Stimulated activated CD8-positive, alpha-beta memory T cell treated with anti-CD3 and anti-CD28 coated beads, Interleukin-15, amount 100 ng/mL, for 48 hours (primary cell): ENCODE data around the gene DAAM1.

Experiments
- DNase-seq, 2 donors: peaks; one replicate each; pipeline ENCODE4 v3.0.0-alpha.2; 2020; ENCODE audit warnings: low read depth in 2 of 2

Gene DAAM1

DNA sequence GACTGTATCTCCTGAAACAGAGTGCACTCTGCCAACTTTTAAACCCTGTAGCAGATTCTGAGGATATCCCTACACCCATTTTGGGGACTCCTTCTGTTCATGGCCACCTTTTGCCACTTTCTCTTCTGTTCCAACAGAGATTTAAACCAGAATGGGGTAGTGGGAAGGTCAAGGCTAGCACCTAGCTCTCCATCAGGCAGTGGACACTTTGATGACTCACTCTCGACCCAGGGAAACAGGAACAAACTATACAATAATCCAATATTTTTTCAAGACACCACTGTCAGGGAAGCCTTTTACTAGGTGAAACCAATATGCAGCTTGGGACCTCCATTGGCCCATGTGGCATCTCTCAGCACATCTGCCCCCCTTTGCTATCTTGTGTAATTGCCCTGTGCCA lies 103.6 kb downstream of the DAAM1 start:
- DNase-seq, result no peak

DNA sequence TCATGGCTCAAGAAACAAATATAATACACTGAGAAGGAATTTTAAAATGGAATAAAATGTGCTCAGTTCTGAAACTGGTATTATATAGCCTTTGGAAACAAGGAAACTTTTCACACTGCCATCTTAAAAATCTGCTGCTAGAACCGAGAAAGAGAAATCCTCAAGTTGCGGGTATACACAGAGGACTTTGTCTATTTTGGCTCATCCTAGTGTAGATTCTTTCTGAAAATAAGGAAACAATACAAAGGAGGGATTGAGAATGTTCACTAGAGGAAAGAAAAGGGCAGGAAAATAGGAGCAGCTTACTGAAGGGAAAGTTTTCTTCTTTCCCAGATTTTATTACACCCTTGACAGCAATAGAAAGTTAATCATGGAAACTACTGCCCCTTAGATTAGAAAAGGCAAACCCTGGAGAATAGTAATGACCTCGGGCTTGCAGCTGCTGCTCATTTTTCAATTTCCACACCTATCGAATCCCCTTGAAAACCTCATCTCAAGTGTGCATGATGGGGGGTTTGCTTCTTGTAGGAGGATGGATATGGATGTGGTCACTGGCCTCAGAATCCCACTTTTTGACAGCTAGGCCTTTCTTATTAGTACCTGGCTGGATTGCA lies 104.6 kb downstream of the DAAM1 start:
- DNase-seq, result no peak

DNA sequence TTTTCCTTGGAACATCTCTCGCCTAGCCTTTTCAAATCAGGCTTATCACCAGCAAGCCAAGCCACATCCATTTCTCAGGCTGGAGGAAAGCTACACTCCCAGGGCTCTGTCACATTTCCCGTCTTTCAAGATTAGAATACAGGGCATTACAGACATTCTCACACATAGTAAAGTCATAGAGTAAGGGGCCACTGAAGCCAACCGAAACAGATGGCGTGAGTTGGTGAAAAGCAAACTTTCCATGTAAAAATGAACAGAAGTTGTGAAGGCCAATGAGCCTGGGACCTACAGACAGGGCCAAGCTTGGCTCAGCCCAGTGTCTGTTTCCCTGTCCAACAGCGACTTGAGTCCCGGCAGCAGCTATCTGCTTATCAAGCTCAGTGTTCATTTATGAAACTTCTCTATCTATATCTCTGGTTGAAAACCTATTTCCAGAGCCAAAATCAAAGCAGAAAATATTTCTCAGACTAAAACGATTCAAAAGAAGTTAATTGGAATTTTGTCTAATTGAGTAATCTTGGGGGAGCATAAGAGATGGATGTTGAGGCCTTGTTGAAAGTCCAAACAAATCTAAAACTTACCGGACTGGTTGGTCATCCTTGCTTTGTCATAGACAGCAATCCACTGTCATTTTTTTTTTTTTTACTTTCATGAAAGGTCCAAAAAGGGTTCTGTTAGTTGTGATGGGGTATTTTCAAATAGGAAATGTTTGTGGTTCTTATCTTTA lies 105.6 kb downstream of the DAAM1 start:
- DNase-seq, result no peak

DNA sequence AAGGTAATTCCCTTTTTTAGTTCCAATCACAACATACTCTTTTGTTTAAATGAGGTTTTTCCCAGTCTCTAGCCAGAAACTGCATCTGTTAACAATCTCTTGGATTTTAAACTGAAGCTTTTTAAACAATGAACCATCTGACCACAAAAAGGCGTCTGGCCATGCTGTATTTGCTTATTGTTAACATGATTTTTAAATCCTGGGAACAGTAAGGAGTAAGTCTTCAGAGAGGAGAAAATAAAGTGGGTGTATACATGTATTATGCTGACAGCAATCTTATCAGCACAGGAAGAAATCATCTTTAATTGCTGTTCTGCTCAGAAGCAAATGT lies 106.2 kb downstream of the DAAM1 start:
- no peak for DNase-seq

DNA sequence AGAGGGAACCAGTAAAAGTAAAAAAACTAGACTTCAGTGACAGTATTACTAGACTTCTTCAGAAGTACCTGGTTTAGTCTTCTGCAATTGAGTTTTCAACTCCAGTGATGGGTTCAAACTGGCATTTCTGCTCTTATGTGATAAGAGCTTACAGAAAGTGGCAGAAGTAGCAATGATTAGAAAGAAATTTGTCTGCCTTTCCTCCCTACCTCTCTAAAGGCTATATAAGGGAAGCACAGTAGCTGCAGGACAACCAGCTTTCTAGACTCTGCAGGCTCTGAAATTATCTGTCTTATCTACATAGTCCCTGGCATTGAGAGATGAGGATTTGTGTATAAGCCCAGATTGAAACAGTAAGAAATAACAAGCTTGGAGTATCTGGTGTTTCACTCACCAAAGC lies 107.5 kb downstream of the DAAM1 start:
- no peak for DNase-seq

DNA sequence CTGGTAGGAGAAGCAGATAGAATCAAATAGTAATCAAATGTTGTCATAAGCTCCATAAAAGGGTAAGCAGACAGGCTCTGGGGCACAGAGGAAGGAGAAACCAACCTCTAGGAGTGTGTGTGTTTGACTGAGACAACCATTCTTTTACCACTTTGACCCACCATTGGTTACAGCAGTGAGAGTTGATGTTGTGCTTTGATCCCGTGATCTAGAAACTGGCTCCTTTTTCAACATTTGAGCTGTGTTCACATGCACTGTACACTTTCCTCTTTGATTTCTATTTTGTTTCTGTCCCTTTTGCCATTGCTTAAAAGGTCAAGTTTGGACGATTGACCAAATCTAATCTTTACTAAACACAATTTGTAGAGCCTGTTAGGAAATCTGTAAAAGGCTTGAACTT lies 108.0 kb downstream of the DAAM1 start:
- no peak for DNase-seq

DNA sequence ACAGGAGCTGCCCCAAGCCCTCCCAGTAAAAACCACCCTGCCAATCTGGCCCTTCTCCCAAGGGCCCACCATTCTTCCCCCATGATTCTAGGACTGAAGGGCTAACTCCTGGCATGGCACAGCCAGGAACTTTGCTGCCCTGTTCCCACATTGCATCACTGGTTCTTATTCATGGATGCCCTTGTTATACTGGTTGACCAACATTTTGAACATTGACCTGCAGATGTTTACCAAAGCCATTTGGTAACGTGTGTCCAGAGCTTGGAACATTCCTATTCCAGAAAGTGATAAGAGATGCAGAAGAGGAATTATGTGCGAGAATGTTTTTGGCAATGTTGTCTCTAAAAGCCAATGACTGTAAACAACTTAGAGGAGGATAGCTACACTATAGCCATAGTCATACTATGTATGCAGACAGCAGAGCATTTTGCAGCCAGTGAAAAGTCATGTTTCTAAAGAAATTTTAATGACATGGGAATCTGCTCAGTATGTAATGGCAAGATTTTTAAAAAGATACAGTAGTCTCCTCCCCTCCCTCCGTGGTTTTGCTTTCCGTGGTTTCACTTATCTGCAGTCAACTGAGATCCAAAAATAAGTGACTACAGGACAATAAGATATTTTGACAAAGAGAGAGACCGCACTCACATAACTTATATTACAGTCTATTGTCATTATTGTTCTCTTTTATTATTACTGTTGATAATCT lies 108.8 kb downstream of the DAAM1 start:
- no peak for DNase-seq

DNA sequence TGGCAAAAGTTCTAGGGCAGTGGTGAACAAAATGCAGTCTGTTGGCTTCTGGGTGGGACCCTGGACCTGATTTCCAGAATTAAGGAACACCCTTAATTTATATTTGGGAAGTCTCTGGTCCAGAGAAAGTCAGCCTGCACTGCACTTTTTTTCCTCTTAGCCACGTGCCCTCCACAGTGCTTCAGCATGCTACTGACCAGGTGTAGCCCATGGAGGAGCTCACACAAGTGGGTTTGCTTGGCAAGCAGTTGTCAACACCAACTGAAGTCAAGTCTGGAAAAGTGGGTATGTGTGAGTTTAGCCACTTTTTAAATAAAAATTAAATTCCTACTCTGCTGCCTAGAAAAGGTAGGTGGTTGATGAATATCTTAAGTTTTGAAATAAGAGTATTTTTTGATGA lies 111.3 kb downstream of the DAAM1 start:
- no peak for DNase-seq

DNA sequence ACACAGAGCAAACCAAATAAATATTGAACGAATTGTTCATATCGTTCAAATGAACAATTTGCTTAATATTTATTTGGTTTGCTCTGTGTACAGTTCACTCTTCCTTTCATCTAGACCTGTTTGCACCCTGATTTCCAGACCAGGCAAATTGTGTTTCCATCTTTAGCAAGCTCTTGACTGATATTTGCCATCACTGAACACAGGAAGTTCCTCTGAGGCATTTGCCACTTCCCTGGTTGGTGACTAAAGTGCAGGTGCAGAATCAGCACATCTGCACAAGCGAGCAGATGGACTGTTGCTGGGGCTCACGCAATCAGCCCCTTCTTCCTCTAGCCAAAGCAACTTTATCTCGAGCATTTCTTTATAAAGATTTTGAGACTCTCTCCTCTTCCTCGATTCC lies 112.9 kb downstream of the DAAM1 start:
- DNase-seq, result no peak

DNA sequence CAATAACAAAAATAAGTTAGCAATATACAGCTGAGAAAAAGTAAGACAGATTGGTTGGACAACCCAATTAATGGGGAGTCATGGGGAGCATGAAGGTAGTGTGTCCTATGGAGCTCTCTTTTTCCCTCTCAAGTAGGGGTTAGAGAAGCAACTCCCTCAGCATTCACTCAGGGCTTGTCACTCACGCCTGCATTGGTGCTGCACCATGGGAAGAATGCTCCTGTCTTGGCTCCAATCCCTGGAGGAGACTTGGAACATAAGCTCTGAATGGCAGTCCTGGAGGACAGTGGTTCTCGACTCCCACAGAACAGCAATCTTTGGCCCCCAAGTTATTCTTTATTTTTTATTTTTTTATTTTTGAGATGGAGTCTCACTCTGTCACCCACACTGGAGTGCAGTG lies 113.8 kb downstream of the DAAM1 start:
- DNase-seq, result no peak

DNA sequence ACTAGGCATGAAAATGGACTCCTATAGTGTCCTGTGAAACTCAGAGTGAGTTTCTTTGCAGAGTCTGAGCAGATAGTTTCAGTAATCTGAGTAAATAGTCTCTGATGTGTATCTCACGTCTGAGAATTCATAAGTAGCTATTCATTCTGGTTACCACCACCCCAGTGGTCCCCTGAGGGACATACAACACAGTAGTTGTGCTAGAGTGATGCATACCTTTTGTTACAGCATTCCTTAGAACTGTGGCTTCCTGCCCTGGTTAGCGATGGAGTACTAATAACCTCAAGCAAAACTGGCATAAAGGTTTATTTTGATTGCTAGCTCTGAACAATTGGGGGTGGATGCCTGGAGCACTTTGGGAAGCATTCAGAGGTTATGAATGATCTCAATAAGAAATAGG lies 114.7 kb downstream of the DAAM1 start:
- no peak for DNase-seq

DNA sequence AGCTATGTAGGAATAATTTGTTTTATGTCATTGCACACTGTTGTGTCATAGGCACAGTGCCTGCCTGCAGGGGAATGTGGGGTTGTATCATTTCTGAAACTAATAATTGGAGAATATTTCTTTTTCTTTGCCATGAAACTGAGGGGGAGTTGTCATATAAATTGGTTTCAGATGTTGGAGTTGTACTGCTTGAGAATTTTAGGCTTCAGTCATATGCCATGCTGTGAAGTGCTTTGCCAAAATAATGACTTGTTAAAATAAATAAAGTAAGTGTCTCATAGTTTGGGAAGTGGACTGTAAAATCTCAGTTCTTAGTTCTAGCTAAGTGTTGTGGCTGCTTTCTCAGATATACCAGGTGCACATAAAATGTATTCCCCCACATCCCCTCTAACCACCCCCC lies 116.8 kb downstream of the DAAM1 start:
- no peak for DNase-seq

DNA sequence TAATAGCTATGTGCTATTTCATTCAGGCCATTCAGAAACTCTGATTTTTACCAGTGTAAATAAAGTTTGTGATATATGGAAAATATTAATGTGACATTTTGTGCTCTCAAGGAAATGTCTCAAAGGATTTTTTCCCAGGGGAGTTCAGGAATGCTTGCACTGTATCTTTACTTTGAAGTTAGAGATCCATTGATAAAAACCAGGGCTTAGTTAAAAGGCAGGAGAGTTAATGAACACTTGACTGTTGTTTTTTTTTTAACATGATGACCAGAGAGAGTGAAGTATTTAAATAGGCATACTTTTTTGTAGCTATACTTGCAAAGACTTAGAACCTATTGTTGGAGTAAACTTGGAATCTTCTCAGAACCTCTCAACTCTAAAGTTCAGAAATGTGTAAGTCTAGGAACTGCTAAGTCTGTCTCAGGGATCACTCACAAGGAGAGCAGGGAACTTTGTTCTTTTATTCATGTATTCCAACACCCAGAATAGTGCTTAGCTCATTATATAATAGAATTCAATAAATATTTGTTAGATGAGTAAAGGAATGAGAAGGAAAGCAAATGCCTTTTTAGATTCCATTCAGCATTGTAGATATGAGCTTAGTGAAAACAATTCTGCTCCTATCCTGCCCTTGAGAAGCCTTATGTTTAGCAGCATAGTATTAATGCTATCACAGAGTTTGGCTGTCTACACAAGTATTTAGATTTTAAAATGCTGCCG lies 117.5 kb downstream of the DAAM1 start:
- DNase-seq, result no peak

DNA sequence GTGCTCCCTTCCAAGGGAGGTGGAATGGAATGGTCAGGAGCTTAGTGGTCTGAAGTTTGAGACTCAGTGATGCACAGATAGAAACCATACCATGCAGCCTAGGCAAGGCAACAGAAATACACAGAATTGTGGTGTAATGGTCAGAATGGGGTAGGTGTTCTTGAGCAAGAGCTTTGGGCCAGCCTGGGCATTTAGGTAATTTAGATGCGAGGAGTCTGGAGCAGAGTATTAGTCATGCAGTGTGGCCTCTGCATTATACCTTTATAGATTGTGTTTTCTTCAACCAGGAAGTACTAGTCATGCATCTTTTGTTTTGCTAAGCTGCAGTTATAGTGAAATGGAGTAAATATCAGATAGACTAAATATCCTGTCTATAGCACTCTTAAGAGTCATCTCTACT lies 118.3 kb downstream of the DAAM1 start:
- no peak for DNase-seq

DNA sequence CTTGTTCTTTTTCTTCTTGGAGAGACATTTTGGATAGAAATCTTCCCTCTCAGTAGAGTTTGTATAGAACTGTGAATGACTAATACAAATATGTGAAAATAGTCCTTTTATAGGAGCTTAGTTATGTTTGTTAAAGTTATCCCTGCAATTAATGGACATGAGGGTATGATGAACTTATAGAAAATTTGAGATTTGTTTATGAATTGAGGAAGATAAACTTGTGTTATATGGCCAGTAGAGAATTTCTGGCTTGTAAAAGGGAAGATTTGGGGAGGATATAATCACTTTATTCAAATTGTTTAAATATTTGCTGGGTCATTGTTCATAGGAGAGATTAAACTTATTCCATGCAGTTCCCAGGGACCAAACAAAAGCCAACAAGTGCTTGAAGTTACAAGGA lies 119.6 kb downstream of the DAAM1 start:
- DNase-seq, result no peak

DNA sequence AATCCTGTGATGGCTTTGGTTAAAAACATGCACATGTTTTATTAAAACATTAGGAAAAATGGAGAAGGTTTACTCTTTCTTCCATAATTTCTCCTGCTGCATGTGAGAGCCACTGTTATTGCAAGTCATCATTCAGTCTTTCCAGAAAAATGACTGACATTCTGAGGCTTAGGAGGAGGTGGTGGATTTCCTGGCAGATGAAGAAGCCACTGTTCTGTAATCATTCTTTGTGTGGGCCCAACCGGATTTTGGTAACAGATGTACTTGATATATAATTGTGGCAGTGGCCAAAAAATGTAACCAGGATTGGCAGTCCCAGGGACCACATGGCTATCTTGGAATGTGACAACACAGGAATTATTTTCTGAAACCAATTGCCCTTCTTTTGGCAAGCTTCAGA lies 120.2 kb downstream of the DAAM1 start:
- no peak for DNase-seq

DNA sequence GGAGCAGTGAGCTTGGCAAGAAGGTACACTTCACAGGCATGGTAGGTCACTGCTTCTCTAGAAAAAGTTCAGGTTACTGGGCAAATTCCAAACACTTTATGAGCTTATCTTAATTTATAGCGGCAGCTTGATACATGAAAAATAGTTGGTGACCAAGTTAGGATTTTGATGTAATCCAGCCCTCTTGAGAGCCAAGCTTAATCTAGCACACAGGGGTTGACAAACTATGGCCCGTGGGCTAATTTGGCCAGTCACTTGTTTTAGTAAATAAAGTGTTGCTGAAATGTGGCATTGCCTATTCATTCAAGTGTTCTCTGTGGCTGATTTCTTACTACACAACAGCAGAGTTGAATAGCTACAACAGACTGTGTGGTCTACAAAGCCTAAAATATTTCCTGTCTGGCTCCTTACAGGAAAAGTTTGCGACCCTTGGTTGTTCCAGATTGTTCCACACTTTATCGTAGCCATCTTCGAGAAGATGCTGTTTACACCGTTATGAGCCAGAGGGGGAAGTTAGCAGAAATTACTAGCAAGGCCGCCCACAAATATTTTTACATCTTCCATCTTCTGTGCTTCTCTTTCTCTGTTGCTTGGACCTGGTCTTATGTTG lies 120.9 kb downstream of the DAAM1 start:
- no peak for DNase-seq

DNA sequence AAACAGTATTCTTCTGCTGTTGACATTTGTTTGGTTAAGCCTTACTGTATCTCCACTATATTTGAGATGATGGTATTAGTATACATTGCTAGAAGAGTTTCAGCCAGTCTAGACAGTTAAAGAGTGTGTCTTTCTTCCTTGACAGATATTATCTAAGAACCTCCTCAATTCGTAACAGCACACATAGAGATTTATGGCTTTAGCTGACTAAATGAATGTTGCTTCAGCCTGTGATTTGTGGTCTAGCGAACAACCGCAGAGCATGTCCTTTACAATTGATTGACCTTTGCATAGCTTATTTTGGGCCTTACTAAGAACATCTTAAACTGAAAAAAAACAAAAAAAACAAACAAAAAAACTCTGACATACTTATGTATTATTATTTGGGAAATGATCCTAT lies 122.2 kb downstream of the DAAM1 start:
- no peak for DNase-seq

DNA sequence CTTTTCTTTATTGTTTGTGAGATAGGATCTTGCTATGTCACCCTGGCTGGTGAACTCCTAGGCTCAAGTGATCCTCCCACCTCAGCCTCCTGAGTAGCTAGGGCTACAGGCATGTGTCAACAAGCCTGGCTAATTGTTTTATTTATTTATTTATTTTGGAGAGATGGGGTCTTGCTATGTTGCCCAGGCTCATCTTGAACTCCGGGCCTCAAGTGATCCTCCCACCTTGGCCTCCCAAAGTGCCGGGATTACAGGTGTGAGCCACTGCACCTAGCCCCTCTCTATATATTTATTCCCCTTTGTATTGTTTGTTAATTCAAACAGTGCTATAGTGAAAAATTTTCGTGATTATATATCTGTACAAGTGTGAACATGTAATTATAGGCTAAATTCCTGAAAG lies 123.3 kb downstream of the DAAM1 start:
- no peak for DNase-seq

DNA sequence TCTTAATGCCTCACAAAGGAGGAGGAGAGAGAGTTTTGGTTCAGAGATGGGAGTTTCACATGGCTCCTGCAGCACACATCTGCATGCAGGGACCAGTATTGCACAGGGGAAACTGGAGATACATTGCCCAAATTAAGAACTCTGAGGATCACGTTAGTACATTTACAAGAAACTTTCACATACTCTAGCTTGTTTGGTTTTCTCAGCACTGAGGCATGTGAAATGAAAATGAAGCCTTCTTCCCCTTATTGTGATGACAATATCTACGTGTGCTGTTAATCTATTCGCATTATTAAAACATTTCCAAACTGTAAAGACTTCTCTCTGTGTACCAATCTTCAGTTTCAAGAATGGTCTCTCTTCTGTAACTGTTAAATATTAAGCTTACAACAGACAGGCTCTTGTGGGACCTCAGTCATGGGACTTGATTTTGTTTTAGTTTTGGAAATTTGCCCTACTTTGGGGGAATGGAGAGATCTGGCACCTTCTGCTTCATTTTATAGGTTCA lies 124.7 kb downstream of the DAAM1 start:
- DNase-seq, result no peak

DNA sequence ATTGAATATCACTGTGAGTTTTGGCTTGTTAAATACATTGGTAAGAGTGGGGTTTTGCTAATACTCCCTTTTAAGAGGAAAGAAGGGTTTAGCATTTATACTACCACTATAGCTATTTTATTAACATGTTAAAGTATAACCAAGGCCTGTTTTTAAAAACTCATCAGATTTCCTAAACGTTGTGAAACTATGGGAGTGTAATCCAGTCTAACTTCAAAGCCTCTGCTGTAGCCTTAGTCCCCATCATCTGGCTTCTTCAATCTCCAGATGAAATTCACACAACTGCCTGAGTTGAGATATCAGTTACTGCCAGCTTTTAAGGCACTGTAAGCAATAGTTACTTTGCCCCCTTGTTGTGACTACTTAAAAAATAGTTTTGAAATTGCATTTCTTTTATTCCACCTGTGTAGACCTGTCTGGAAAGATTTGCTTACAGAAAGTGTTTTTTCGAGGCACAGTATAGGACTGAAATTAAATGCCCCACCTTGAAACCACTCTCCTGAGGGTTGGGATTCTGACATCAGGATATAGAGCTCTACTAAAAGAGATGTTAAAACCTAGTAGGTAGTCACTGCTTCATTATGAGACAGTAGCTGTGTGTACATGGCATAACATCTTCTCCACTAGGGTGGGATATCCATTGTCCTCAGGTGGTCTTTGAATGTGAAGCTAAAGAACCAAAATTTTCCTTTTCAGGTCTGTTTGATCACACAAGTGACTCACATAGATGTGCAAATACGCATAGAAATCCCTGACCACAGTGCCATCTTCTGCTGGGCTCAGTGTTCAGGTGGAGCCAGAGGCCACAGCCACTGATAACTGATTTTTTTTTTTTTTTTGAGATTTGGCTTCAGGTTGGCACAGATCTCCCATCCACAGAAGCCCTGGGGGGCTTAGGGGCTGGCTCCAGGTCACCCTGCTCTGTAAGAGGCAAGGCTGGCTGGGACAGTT lies 125.5 kb downstream of the DAAM1 start:
- DNase-seq, result no peak
